Ishikawa (cell line): ENCODE data around the gene GRID2IP.

Experiments used
- EP300 ChIP-seq: IDR thresholded peaks from 2 replicates; pipeline ENCODE4 v1.6.1; 2012; ENCODE audit warnings: borderline replicate concordance
- RAD21 ChIP-seq: IDR thresholded peaks from 2 replicates; pipeline ENCODE4 v1.6.1; 2012; ENCODE audit warnings: low read depth
- REST ChIP-seq: IDR thresholded peaks from 2 replicates; pipeline ENCODE4 v1.6.1; 2012; ENCODE audit warnings: low read depth, mild to moderate bottlenecking

GRCh38 chr7:6508950-6509349 lies 42.3 kb downstream of the GRID2IP start:
- TF ChIP-seq RAD21, result no peak
- no peak for TF ChIP-seq EP300
- TF ChIP-seq REST, result no peak
